Measurements from ENCODE around the gene CCDC9B.
A peak's percentile ranks its signal among the peaks of the same experiment; 100 is the strongest.

CCDC9B gene

GRCh38 chr15:40312370-40313158 lies 28.2 kb downstream of the CCDC9B start:
- no peak for TF ChIP-seq CTCF (IDR thresholded peaks at IDR 0.05; ENCODE audit: low read depth, low read length)

DNA sequence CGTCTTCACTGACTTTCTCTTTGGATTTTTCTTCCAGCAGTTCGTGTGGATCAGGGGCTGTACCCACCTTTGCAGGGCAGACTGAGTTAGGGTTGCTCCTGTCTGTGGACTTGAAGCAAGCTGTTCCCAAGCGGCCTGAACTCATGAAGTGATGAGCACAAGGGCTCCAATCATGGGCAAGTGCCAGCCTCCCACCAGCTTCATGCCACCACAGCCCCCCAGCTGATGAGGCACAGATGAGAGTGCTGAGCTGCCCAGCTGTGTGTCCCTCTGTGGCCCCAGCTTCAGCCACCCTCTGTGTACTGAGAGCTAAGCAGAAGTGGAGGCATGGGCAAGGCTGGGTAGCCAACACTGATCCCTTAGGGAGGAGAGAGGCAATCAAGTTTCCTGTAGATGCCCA lies 29.7 kb downstream of the CCDC9B start:
- H3K4me3 ChIP-seq (ENCODE audit: low read depth, low read length), result no peak overlapping the region
- no peak for TF ChIP-seq CTCF (IDR thresholded peaks at IDR 0.05; ENCODE audit: low read depth, low read length)

More at GRCh38 chr15:40312370-40313158, 28.2 kb downstream of the CCDC9B start:
- no peak overlapping the region for H3K4me3 ChIP-seq (ENCODE audit: low read depth, low read length)

- TF ChIP-seq CTCF (IDR thresholded peaks at IDR 0.05; ENCODE audit: low read depth, low read length), result peak; percentile 73
- H3K4me3 ChIP-seq (ENCODE audit: low read depth, low read length), result no peak overlapping the region
Measured at GRCh38 chr15:40310001-40310959, 30.5 kb downstream of the CCDC9B start.

GRCh38 chr15:40309344-40309862 lies 31.3 kb downstream of the CCDC9B start:
- no peak overlapping the region for H3K4me3 ChIP-seq (ENCODE audit: low read depth, low read length)
- no peak for TF ChIP-seq CTCF (IDR thresholded peaks at IDR 0.05; ENCODE audit: low read depth, low read length)

DNA sequence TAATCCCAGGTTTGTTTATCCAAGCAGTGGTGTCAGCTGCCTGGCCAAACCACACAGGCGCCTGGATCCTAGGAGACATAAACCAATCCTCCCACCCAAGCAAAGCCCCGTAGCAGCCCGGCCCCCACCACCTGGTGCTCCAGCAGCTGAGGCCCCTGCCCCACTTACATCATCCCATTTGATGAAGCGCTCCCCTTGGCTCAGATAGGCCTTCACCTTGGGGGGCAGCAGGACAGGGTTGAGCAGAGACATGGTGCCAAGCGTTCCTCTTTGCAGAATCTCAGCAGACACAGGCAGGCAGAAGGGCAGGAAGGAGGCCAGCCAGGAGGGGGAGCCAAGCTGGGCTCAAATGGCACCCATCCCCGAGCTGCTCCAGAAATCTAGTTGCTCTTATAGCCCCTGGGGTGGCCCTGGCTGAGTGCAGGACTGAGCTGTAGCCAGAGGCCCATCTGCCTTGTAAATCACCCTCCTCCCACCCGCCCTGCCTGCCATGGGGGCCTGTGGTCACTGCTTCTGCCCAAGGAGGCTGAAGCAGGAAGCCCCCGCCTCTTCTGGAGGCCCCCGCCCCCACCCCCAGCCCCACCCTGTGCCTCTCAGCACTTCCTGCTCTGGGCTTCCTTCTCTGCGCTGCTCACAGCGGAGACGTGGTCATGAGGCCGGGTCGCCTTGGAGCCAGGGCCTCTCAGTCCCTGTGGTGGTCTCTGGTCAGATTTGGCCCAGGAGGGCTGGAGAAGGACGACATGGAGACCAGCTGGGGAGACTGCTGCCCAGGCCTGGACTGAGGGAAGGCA lies 33.1 kb downstream of the CCDC9B start, which contains the start of gene PLCB2:
TSS of gene PLCB2 (minus strand) at position 515 of the 791 bp plus-strand sequence. CDS start at position 252, 263 bp downstream.
- peak; percentile 24; the same call in 1 of the 2 replicates for TF ChIP-seq CTCF (IDR thresholded peaks at IDR 0.05; ENCODE audit: low read depth, low read length)
- no peak within 1 kb of the TSS for H3K4me3 ChIP-seq (ENCODE audit: low read depth, low read length)

DNA sequence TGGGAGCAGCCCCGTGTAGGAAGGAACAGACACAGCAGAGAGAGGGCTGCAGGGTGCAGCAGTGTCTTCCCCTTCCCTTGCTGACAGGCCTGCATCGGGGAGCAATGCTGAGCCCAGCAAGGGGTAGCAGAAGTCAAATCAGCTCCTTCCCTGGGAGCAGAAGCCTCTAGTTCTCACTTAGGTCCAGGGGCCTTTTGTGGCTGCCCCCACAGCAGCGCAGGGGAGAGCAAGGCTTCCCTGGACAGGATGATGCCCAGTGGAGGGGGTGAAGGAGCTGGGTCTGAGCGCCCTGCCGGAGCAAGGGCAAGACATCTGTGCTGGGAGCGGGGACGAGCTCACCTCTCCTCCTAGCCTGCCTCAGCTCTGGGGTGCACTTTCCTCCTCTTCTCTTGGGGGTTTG lies 33.8 kb downstream of the CCDC9B start:
- TF ChIP-seq CTCF (IDR thresholded peaks at IDR 0.05; ENCODE audit: low read depth, low read length), result no peak
- no peak overlapping the region for H3K4me3 ChIP-seq (ENCODE audit: low read depth, low read length)
